H9 (cell line): ENCODE measurements around the gene COASY. TPM values are rescaled to one million over a fixed set of nuclear protein-coding genes. Genes with fewer than 3 reads are reported as not detected.

ENCODE experiments used
- DNase-seq: peaks from one replicate; pipeline ENCODE4 v3.0.0-alpha.2; 2017
- H2AFZ ChIP-seq: one replicate; pipeline ENCODE4 v1.6.1; 2013; ENCODE audit warnings: mild to moderate bottlenecking, low read length, control low read depth, moderate library complexity
- H2AK5ac ChIP-seq: 2 replicates; pipeline ENCODE4 v1.6.1; 2013; ENCODE audit warnings: low read length, control low read depth, mixed read lengths; ENCODE audit not compliant: insufficient read length
- H2BK120ac ChIP-seq: one replicate; pipeline ENCODE4 v1.6.1; 2013; ENCODE audit warnings: low read depth, mild to moderate bottlenecking, low read length, control low read depth, inconsistent platforms; ENCODE audit not compliant: poor library complexity, severe bottlenecking
- H2BK12ac ChIP-seq: 2 replicates; pipeline ENCODE4 v1.6.1; 2013; ENCODE audit warnings: low read length, control low read depth, mixed read lengths, low read depth; ENCODE audit not compliant: insufficient read length
- H2BK15ac ChIP-seq: 2 replicates; pipeline ENCODE4 v1.6.1; 2013; ENCODE audit warnings: low read depth, low read length, control low read depth
- H2BK20ac ChIP-seq: one replicate; pipeline ENCODE4 v1.6.1; 2013; ENCODE audit warnings: low read depth, mild to moderate bottlenecking, low read length, control low read depth, inconsistent platforms; ENCODE audit not compliant: poor library complexity, severe bottlenecking
- H2BK5ac ChIP-seq: 2 replicates; pipeline ENCODE4 v1.6.1; 2013; ENCODE audit warnings: low read length, control low read depth, mixed read lengths; ENCODE audit not compliant: insufficient read length
- H3K14ac ChIP-seq: 2 replicates; pipeline ENCODE4 v1.6.1; 2013; ENCODE audit warnings: low read length, control low read depth; ENCODE audit not compliant: insufficient read depth
- H3K18ac ChIP-seq: 2 replicates; pipeline ENCODE4 v1.6.1; 2013; ENCODE audit warnings: low read depth, mild to moderate bottlenecking, mixed read lengths, low read length, control low read depth; ENCODE audit not compliant: insufficient read length
- H3K23ac ChIP-seq: 2 replicates; pipeline ENCODE4 v1.6.1; 2013; ENCODE audit warnings: low read length, control low read depth, mixed read lengths, low read depth; ENCODE audit not compliant: insufficient read length
- H3K23me2 ChIP-seq: 2 replicates; pipeline ENCODE4 v1.6.1; 2013; ENCODE audit warnings: low read depth, mild to moderate bottlenecking, mixed read lengths, low read length, control low read depth; ENCODE audit not compliant: insufficient read length, poor library complexity, severe bottlenecking
- H3K27ac ChIP-seq: 2 replicates; pipeline ENCODE4 v1.5.1; 2013; ENCODE audit warnings: low read length, control low read depth, mixed read lengths, low read depth; ENCODE audit not compliant: insufficient read length
- H3K27me3 ChIP-seq: 2 replicates; pipeline ENCODE4 v1.6.1; 2013; ENCODE audit warnings: low read length, control low read depth, inconsistent platforms; ENCODE audit not compliant: insufficient read depth
- H3K4ac ChIP-seq: 2 replicates; pipeline ENCODE4 v1.6.1; 2013; ENCODE audit warnings: low read depth, mild to moderate bottlenecking, control low read depth, inconsistent platforms, low read length, moderate library complexity
- H3K4me1 ChIP-seq: 2 replicates; pipeline ENCODE4 v1.6.1; 2013; ENCODE audit warnings: low read length, control low read depth, inconsistent platforms; ENCODE audit not compliant: insufficient read depth
- H3K4me2 ChIP-seq: 2 replicates; pipeline ENCODE4 v1.6.1; 2013; ENCODE audit warnings: low read length, control low read depth, mixed read lengths; ENCODE audit not compliant: insufficient read length, insufficient read depth
- H3K56ac ChIP-seq: 2 replicates; pipeline ENCODE4 v1.6.1; 2013; ENCODE audit warnings: low read depth, mild to moderate bottlenecking, mixed read lengths, low read length, control low read depth; ENCODE audit not compliant: insufficient read length
- H3K79me1 ChIP-seq: 2 replicates; pipeline ENCODE4 v1.6.1; 2013; ENCODE audit warnings: low read depth, mild to moderate bottlenecking, moderate library complexity, low read length, control low read depth, inconsistent platforms; ENCODE audit not compliant: insufficient read depth, poor library complexity, severe bottlenecking
- H3K79me2 ChIP-seq: 2 replicates; pipeline ENCODE4 v1.6.1; 2013; ENCODE audit warnings: low read length, control low read depth, inconsistent platforms; ENCODE audit not compliant: insufficient read depth
- H3K9ac ChIP-seq: 2 replicates; pipeline ENCODE4 v1.6.1; 2013; ENCODE audit warnings: low read length, control low read depth, mixed read lengths; ENCODE audit not compliant: insufficient read length; ENCODE audit errors: extremely low read depth
- H3K9me3 ChIP-seq: one replicate; pipeline ENCODE4 v1.6.1; 2013; ENCODE audit warnings: low read depth, low read length, inconsistent platforms; ENCODE audit not compliant: control insufficient read depth
- H3T11ph ChIP-seq: one replicate; pipeline ENCODE4 v1.6.1; 2013; ENCODE audit warnings: mild to moderate bottlenecking, low read length, control low read depth, inconsistent platforms
- H4K20me1 ChIP-seq: one replicate; pipeline ENCODE4 v1.6.1; 2013; ENCODE audit not compliant: control insufficient read depth, insufficient read length, insufficient read depth
- H4K5ac ChIP-seq: 2 replicates; pipeline ENCODE4 v1.6.1; 2013; ENCODE audit warnings: low read depth, mild to moderate bottlenecking, mixed read lengths, low read length, control low read depth; ENCODE audit not compliant: insufficient read length
- H4K8ac ChIP-seq: replicated peaks from 2 replicates; pipeline ENCODE4 v1.6.1; 2013; ENCODE audit warnings: low read length, control low read depth, mixed read lengths, low read depth; ENCODE audit not compliant: insufficient read length
- H4K91ac ChIP-seq: 2 replicates; pipeline ENCODE4 v1.6.1; 2013; ENCODE audit warnings: low read depth, mild to moderate bottlenecking, moderate library complexity, mixed read lengths, low read length, control low read depth; ENCODE audit not compliant: insufficient read length
- H3K27ac Mint-ChIP-seq, 3 experiments: 2 replicates in 2 of 3; 3 replicates in 1 of 3; pipeline ENCODE4 v1.8.0; 2020 to 2021; ENCODE audit warnings: mixed read lengths in 3 of 3, mild to moderate bottlenecking in 1 of 3, moderate library complexity in 1 of 3
- H3K27me3 Mint-ChIP-seq: 2 replicates; pipeline ENCODE4 v1.8.0; 2021; ENCODE audit warnings: low read depth, mild to moderate bottlenecking, moderate library complexity, mixed read lengths
- H3K36me3 Mint-ChIP-seq, 3 experiments: 2 replicates in 2 of 3; 3 replicates in 1 of 3; pipeline ENCODE4 v1.8.0; 2020 to 2021; ENCODE audit warnings: low read depth in 3 of 3, mixed read lengths in 3 of 3; ENCODE audit not compliant: insufficient read depth in 1 of 3
- H3K4me1 Mint-ChIP-seq, 2 experiments: 2 replicates each; pipeline ENCODE4 v1.8.0; 2020; ENCODE audit warnings: mixed read lengths in 2 of 2
- H3K4me3 Mint-ChIP-seq, 2 experiments: 2 replicates in 1 of 2; 3 replicates in 1 of 2; pipeline ENCODE4 v1.8.0; 2020 to 2021; ENCODE audit warnings: mild to moderate bottlenecking in 2 of 2, mixed read lengths in 2 of 2, moderate library complexity in 1 of 2
- H3K9me3 Mint-ChIP-seq, 2 experiments: 2 replicates in 1 of 2; 3 replicates in 1 of 2; pipeline ENCODE4 v1.8.0; 2020; ENCODE audit warnings: mild to moderate bottlenecking in 2 of 2, mixed read lengths in 2 of 2, moderate library complexity in 1 of 2
- WGBS: extraction: QIAGEN DNeasy Blood & Tissue Kit; methylation state at CpG from one replicate; pipeline ENCODE4 v1.1.7; 2013; ENCODE audit warnings: missing lambda C conversion rate, low lambda C conversion rate, mixed read lengths; ENCODE audit not compliant: insufficient read length; ENCODE audit errors: extremely low coverage; 5-methylcytosine and 5-hydroxymethylcytosine counted together
- total RNA-seq: library from RNA; stranded (reverse); gene quantifications from 2 replicates; pipeline ENCODE4 v1.2.1, GENCODE V29; 2021
- TF ChIP-seq, protein P1 (sequence below): fragments of 200-600 bp; sonication (generic); conservative IDR thresholded peaks from 3 replicates; pipeline ENCODE4 v1.8.0; 2021; ENCODE audit warnings: antibody characterized with exemption, mild to moderate bottlenecking

The COASY gene
- total RNA-seq, 1 experiment from 2014 or later: 84.1 TPM

DNA sequence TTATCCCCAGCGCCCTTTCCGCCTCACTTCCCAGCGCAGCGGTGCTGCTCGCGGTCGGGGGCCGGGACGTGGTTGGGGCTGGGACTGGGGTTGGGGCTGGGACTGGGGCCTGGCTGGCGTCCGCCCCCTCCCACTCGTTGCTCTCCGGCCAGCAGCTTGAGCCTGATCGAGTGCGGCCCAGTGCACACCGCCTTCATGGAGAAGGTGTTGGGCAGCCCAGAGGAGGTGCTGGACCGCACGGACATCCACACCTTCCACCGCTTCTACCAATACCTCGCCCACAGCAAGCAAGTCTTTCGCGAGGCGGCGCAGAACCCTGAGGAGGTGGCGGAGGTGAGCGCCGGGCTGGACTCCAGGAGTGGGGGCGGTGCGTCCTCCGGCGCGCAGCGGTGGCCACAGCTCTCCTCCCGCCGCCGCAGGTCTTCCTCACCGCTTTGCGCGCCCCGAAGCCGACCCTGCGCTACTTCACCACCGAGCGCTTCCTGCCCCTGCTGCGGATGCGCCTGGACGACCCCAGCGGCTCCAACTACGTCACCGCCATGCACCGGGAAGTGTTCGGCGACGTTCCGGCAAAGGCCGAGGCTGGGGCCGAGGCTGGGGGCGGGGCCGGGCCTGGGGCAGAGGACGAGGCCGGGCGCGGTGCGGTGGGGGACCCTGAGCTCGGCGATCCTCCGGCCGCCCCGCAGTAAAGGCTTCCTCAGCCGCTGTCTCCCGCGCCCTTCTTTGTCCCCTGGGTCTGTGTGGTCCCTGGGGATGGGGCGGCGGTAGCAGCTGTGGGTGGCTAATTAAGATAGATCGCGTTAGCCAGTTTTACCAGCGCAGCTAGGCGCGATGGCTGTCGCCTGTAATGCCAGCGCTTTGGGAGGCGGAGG is 7.5 kb upstream of the COASY start:
- H3K9me3 ChIP-seq: no peaks in the 10 kb centered on the region
- H3K4me2 ChIP-seq: peak overlapping the region; percentile 43
- no peak overlapping the region for H3K27ac ChIP-seq
- peak overlapping the region; percentile 73 for H3K18ac ChIP-seq
- peak overlapping the region; percentile 72 to 96 (median 90); a peak in 5 of 7 replicates for H3K27ac Mint-ChIP-seq
- H3K23ac ChIP-seq: no peak overlapping the region
- no peaks in the 10 kb centered on the region for H3K36me3 Mint-ChIP-seq
- H3K79me1 ChIP-seq: no peaks in the 10 kb centered on the region
- no peak overlapping the region for H3K56ac ChIP-seq
- no peaks in the 10 kb centered on the region for H3K27me3 ChIP-seq
- H2BK120ac ChIP-seq: no peak overlapping the region
- no peak overlapping the region for H2BK20ac ChIP-seq
- H3K9ac ChIP-seq: peak overlapping the region; percentile 85
- peak; percentile 96 for DNase-seq
- H3K9me3 Mint-ChIP-seq: no peaks in the 10 kb centered on the region
- H3K27me3 Mint-ChIP-seq: no peaks in the 10 kb centered on the region
- no peaks in the 10 kb centered on the region for H3K79me2 ChIP-seq
- H2BK15ac ChIP-seq: no peak overlapping the region
- H4K20me1 ChIP-seq: no peaks in the 10 kb centered on the region
- H2AK5ac ChIP-seq: no peak overlapping the region
- peaks cover 10 to 26% of the 10 kb centered on the region in 2 experiments for H3K4me1 Mint-ChIP-seq
- peak overlapping the region; percentile 85 to 92 for H3K4me3 Mint-ChIP-seq
- no peak overlapping the region for H2AFZ ChIP-seq
- TF ChIP-seq, protein P1, sequence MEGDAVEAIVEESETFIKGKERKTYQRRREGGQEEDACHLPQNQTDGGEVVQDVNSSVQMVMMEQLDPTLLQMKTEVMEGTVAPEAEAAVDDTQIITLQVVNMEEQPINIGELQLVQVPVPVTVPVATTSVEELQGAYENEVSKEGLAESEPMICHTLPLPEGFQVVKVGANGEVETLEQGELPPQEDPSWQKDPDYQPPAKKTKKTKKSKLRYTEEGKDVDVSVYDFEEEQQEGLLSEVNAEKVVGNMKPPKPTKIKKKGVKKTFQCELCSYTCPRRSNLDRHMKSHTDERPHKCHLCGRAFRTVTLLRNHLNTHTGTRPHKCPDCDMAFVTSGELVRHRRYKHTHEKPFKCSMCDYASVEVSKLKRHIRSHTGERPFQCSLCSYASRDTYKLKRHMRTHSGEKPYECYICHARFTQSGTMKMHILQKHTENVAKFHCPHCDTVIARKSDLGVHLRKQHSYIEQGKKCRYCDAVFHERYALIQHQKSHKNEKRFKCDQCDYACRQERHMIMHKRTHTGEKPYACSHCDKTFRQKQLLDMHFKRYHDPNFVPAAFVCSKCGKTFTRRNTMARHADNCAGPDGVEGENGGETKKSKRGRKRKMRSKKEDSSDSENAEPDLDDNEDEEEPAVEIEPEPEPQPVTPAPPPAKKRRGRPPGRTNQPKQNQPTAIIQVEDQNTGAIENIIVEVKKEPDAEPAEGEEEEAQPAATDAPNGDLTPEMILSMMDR: no peak
- H4K5ac ChIP-seq: no peak overlapping the region
- H3K4me1 ChIP-seq: no peaks in the 10 kb centered on the region
- H4K8ac ChIP-seq: no peak overlapping the region
- peaks cover 7% of the 10 kb centered on the region for H3K23me2 ChIP-seq
- peak overlapping the region; percentile 89 for H3K14ac ChIP-seq
- H3T11ph ChIP-seq: no peak overlapping the region
- no peak overlapping the region for H3K4ac ChIP-seq
- WGBS: no CpG with 5 or more reads among the region's 82 CpGs
- no peak overlapping the region for H4K91ac ChIP-seq
- no peak overlapping the region for H2BK5ac ChIP-seq
- H2BK12ac ChIP-seq: no peak overlapping the region
